Lower leg skin (tissue), 4 donors: ENCODE measurements around the gene PCSK6. TPM values are rescaled to one million over a fixed set of nuclear protein-coding genes. Genes with fewer than 3 reads are reported as not detected.

Source experiments
- DNase-seq, 2 donors: peaks; one replicate each; pipeline ENCODE4 v3.0.0-alpha.2; 2019; ENCODE audit warnings: low spot score in 2 of 2
- H3K4me3 ChIP-seq: fragments of 200-600 bp; sonication (generic); 2 replicates; pipeline ENCODE4 v1.5.1; 2017; ENCODE audit warnings: mild to moderate bottlenecking, low read depth; ENCODE audit not compliant: poor library complexity, severe bottlenecking
- CTCF ChIP-seq, 3 donors: fragments of 450-650 bp; IDR thresholded peaks; one replicate each; pipeline ENCODE4 v1.5.1; 2016; ENCODE audit warnings: antibody characterized with exemption in 3 of 3, mild to moderate bottlenecking in 3 of 3, moderate library complexity in 2 of 3
- POLR2A ChIP-seq, 2 donors: fragments of 450-650 bp; IDR thresholded peaks; one replicate each; pipeline ENCODE4 v1.6.1; 2016 to 2017; ENCODE audit warnings: antibody characterized with exemption in 2 of 2, mild to moderate bottlenecking in 1 of 2, moderate library complexity in 1 of 2
- WGBS, 2 donors: methylation state at CpG; one replicate each; pipeline ENCODE4 v1.1.5; 2018; 5-methylcytosine and 5-hydroxymethylcytosine counted together
- intact Hi-C: fragments of 100-400 bp; cut with DNase I; formaldehyde crosslinking; loops from one replicate; pipeline ENCODE4 v1.15.0; 2023; ENCODE audit warnings: low total_unique reads
- total RNA-seq, 4 donors: library from RNA; depleted of rRNA; stranded (reverse); fragments of >200 nt; gene quantifications; one replicate each; pipeline ENCODE4 v1.1.0, GENCODE V29; 2016

The PCSK6 gene
- total RNA-seq, 4 donors from 2014 or later: 20.1 to 45.4 (median 30.4) TPM

GRCh38 chr15:101266787-101267186 lies 222.7 kb downstream of the PCSK6 start:
- no peak for TF ChIP-seq CTCF (IDR thresholded peaks at IDR 0.05)
- TF ChIP-seq POLR2A (IDR thresholded peaks at IDR 0.05): no peak
- intact Hi-C loops: no loop called here
- WGBS, 2 donors: 66 to 73% methylated on average over 9 of the region's 9 CpGs
- peak in 1 of 2 donors; percentile 79 for DNase-seq
- no peak overlapping the region for H3K4me3 ChIP-seq

GRCh38 chr15:101266034-101266433 lies 223.5 kb downstream of the PCSK6 start:
- TF ChIP-seq POLR2A (IDR thresholded peaks at IDR 0.05): no peak
- TF ChIP-seq CTCF (IDR thresholded peaks at IDR 0.05): no peak
- no peak overlapping the region for H3K4me3 ChIP-seq
- intact Hi-C loops: no loop called here
- WGBS, 2 donors: 41 to 45% methylated on average over 3 of the region's 3 CpGs
- DNase-seq: peak in 1 of 2 donors; percentile 76

GRCh38 chr15:101264911-101265641 lies 224.4 kb downstream of the PCSK6 start:
- H3K4me3 ChIP-seq: no peak overlapping the region
- no peak for TF ChIP-seq POLR2A (IDR thresholded peaks at IDR 0.05)
- no peak for TF ChIP-seq CTCF (IDR thresholded peaks at IDR 0.05)
- intact Hi-C loops: no loop called here
- peak in 1 of 2 donors; percentile 76 for DNase-seq
- WGBS, 2 donors: 84 to 85% methylated on average over 17 of the region's 17 CpGs

- no peak overlapping the region for H3K4me3 ChIP-seq
- intact Hi-C loops: no loop called here
- WGBS, 2 donors: 86 to 88% methylated on average over 4 of the region's 4 CpGs
- TF ChIP-seq POLR2A (IDR thresholded peaks at IDR 0.05): no peak
- TF ChIP-seq CTCF (IDR thresholded peaks at IDR 0.05): no peak
- no peak for DNase-seq
These were observed 225.5 kb downstream of the PCSK6 start for GRCh38 chr15:101264011-101264410.

GRCh38 chr15:101262551-101262950 lies 227.0 kb downstream of the PCSK6 start:
- no peak overlapping the region for H3K4me3 ChIP-seq
- intact Hi-C loops: no loop called here
- 58 to 75% methylated on average over 4 of the region's 4 CpGs for WGBS, 2 donors
- no peak for DNase-seq
- TF ChIP-seq CTCF (IDR thresholded peaks at IDR 0.05): no peak
- TF ChIP-seq POLR2A (IDR thresholded peaks at IDR 0.05): no peak
